HepG2 (cell line): ENCODE measurements around the gene HYLS1.

Source experiments
- ATF7 ChIP-seq, 2 experiments: fragments of 450-650 bp in 1 of 2; sonication (generic) in 1 of 2; formaldehyde crosslinking in 1 of 2; IDR thresholded peaks; 2 replicates each; pipeline versions ENCODE4 v1.4.0 to v1.6.1; 2016 to 2020; ENCODE audit warnings: antibody characterized with exemption in 1 of 2, mild to moderate bottlenecking in 1 of 2, missing genetic modification reagents in 1 of 2
- HDAC6 ChIP-seq: fragments of 200-600 bp; sonication (generic); IDR thresholded peaks from 2 replicates; pipeline ENCODE4 v1.7.0; 2017; ENCODE audit warnings: mild to moderate bottlenecking, antibody characterized with exemption, low read length, low read depth
- MEF2D ChIP-seq: sonication (generic); formaldehyde crosslinking; IDR thresholded peaks from 2 replicates; pipeline ENCODE4 v1.5.1; 2020; ENCODE audit warnings: mild to moderate bottlenecking, missing genetic modification reagents
- MYNN ChIP-seq: sonication (generic); formaldehyde crosslinking; IDR thresholded peaks from 2 replicates; pipeline ENCODE4 v1.4.0; 2020; ENCODE audit warnings: mild to moderate bottlenecking, low read depth, missing genetic modification reagents
- NFATC3 ChIP-seq: sonication (generic); formaldehyde crosslinking; IDR thresholded peaks from 2 replicates; pipeline ENCODE4 v1.5.1; 2020; ENCODE audit warnings: mild to moderate bottlenecking, missing genetic modification reagents
- ZFP36 ChIP-seq: fragments of 150-350 bp; IDR thresholded peaks from 2 replicates; pipeline ENCODE4 v1.6.1; 2018; ENCODE audit warnings: borderline replicate concordance, low read length, low read depth; ENCODE audit not compliant: partially characterized antibody
- ZNF44 ChIP-seq: sonication (generic); formaldehyde crosslinking; IDR thresholded peaks from 2 replicates; pipeline ENCODE4 v1.5.1; 2020; ENCODE audit warnings: mild to moderate bottlenecking, missing genetic modification reagents
- ZNF883 ChIP-seq: sonication (generic); formaldehyde crosslinking; IDR thresholded peaks from 2 replicates; pipeline ENCODE4 v1.5.1; 2020; ENCODE audit warnings: mild to moderate bottlenecking, missing genetic modification reagents; ENCODE audit errors: not compliant biosample characterization
- TF ChIP-seq, protein P1 (sequence below): sonication (generic); formaldehyde crosslinking; IDR thresholded peaks from 2 replicates; pipeline ENCODE4 v1.5.0; 2020; ENCODE audit warnings: missing genetic modification reagents
- TF ChIP-seq, protein P2 (sequence below): sonication (generic); formaldehyde crosslinking; IDR thresholded peaks from 2 replicates; pipeline ENCODE4 v1.5.0; 2020; ENCODE audit warnings: mild to moderate bottlenecking, missing genetic modification reagents, moderate library complexity
- TF ChIP-seq, protein P3 (sequence below): sonication (generic); formaldehyde crosslinking; IDR thresholded peaks from one replicate; pipeline ENCODE4 v1.5.1; 2020; ENCODE audit warnings: mild to moderate bottlenecking, missing genetic modification reagents; ENCODE audit errors: not compliant biosample characterization
- TF ChIP-seq, protein P4 (sequence below): sonication (generic); formaldehyde crosslinking; IDR thresholded peaks from 2 replicates; pipeline ENCODE4 v1.8.1; 2022; ENCODE audit warnings: mild to moderate bottlenecking, missing genetic modification reagents
- TF ChIP-seq, protein P5 (sequence below), 2 experiments: sonication (generic) in 1 of 2; formaldehyde crosslinking in 1 of 2; IDR thresholded peaks; 2 replicates each; pipeline versions ENCODE4 v1.5.1 to v1.6.1; 2011 to 2020; ENCODE audit warnings: borderline replicate concordance in 1 of 2, low read depth in 1 of 2, low read length in 1 of 2, mild to moderate bottlenecking in 1 of 2, missing genetic modification reagents in 1 of 2, moderate library complexity in 1 of 2
- TF ChIP-seq, protein P6 (sequence below): IDR thresholded peaks from 2 replicates; pipeline ENCODE4 v1.6.1; 2012; ENCODE audit warnings: inconsistent platforms

DNA sequence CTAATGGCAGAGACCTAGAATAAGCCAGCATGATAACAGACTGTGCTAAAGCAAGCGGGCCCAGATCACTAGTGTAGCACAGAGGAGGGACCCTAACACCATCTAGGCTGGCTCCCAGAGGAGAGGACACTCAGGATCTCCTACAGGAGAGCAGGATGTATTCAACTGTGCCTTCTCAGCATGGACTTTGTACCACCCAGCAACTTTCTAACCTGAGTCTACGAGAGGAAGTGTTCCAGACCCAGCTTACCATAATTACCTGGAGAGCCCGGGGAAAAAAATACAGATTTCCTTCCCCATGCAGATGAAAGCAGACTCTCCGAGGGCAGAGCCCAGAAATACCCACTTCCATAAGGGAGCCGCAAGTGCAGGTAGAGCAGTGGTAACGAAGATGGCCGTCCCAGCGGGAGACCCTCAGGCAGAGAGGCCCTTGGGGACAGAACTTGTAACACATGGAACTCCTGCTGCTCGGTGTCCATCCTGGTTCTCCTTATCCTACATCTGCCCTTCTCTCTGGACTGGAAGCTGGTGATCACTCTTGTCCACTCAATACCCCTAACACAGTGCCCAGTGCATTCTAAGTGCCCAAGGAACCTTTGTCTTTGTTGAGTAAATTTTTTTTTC lies 37.0 kb downstream of the HYLS1 start:
- no peak for TF ChIP-seq HDAC6
- TF ChIP-seq, protein P1, sequence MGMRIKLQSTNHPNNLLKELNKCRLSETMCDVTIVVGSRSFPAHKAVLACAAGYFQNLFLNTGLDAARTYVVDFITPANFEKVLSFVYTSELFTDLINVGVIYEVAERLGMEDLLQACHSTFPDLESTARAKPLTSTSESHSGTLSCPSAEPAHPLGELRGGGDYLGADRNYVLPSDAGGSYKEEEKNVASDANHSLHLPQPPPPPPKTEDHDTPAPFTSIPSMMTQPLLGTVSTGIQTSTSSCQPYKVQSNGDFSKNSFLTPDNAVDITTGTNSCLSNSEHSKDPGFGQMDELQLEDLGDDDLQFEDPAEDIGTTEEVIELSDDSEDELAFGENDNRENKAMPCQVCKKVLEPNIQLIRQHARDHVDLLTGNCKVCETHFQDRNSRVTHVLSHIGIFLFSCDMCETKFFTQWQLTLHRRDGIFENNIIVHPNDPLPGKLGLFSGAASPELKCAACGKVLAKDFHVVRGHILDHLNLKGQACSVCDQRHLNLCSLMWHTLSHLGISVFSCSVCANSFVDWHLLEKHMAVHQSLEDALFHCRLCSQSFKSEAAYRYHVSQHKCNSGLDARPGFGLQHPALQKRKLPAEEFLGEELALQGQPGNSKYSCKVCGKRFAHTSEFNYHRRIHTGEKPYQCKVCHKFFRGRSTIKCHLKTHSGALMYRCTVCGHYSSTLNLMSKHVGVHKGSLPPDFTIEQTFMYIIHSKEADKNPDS (CRISPR knock-in tag), result no peak
- TF ChIP-seq, protein P2, sequence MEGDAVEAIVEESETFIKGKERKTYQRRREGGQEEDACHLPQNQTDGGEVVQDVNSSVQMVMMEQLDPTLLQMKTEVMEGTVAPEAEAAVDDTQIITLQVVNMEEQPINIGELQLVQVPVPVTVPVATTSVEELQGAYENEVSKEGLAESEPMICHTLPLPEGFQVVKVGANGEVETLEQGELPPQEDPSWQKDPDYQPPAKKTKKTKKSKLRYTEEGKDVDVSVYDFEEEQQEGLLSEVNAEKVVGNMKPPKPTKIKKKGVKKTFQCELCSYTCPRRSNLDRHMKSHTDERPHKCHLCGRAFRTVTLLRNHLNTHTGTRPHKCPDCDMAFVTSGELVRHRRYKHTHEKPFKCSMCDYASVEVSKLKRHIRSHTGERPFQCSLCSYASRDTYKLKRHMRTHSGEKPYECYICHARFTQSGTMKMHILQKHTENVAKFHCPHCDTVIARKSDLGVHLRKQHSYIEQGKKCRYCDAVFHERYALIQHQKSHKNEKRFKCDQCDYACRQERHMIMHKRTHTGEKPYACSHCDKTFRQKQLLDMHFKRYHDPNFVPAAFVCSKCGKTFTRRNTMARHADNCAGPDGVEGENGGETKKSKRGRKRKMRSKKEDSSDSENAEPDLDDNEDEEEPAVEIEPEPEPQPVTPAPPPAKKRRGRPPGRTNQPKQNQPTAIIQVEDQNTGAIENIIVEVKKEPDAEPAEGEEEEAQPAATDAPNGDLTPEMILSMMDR, result no peak
- TF ChIP-seq MYNN (CRISPR knock-in tag), result no peak
- TF ChIP-seq, protein P3, sequence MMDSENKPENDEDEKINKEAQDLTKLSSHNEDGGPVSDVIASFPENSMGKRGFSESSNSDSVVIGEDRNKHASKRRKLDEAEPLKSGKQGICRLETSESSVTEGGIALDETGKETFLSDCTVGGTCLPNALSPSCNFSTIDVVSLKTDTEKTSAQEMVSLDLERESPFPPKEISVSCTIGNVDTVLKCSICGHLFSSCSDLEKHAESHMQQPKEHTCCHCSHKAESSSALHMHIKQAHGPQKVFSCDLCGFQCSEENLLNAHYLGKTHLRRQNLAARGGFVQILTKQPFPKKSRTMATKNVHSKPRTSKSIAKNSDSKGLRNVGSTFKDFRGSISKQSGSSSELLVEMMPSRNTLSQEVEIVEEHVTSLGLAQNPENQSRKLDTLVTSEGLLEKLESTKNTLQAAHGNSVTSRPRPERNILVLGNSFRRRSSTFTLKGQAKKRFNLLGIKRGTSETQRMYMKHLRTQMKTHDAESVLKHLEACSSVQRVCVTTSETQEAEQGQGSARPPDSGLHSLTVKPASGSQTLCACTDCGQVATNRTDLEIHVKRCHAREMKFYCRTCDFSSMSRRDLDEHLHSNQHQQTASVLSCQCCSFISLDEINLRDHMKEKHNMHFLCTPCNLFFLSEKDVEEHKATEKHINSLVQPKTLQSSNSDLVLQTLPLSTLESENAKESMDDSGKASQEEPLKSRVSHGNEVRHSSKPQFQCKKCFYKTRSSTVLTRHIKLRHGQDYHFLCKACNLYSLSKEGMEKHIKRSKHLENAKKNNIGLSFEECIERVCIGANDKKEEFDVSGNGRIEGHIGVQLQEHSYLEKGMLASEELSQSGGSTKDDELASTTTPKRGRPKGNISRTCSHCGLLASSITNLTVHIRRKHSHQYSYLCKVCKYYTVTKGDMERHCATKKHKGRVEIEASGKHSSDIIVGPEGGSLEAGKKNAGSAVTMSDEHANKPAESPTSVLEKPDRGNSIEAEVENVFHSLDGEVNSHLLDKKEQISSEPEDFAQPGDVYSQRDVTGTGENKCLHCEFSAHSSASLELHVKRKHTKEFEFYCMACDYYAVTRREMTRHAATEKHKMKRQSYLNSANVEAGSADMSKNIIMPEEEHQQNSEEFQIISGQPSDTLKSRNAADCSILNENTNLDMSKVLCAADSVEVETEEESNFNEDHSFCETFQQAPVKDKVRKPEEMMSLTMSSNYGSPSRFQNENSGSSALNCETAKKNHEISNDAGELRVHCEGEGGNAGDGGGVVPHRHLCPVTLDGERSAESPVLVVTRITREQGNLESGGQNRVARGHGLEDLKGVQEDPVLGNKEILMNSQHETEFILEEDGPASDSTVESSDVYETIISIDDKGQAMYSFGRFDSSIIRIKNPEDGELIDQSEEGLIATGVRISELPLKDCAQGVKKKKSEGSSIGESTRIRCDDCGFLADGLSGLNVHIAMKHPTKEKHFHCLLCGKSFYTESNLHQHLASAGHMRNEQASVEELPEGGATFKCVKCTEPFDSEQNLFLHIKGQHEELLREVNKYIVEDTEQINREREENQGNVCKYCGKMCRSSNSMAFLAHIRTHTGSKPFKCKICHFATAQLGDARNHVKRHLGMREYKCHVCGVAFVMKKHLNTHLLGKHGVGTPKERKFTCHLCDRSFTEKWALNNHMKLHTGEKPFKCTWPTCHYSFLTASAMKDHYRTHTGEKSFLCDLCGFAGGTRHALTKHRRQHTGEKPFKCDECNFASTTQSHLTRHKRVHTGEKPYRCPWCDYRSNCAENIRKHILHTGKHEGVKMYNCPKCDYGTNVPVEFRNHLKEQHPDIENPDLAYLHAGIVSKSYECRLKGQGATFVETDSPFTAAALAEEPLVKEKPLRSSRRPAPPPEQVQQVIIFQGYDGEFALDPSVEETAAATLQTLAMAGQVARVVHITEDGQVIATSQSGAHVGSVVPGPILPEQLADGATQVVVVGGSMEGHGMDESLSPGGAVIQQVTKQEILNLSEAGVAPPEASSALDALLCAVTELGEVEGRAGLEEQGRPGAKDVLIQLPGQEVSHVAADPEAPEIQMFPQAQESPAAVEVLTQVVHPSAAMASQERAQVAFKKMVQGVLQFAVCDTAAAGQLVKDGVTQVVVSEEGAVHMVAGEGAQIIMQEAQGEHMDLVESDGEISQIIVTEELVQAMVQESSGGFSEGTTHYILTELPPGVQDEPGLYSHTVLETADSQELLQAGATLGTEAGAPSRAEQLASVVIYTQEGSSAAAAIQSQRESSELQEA (CRISPR knock-in tag), result no peak
- no peak for TF ChIP-seq ZNF44
- TF ChIP-seq, protein P4, sequence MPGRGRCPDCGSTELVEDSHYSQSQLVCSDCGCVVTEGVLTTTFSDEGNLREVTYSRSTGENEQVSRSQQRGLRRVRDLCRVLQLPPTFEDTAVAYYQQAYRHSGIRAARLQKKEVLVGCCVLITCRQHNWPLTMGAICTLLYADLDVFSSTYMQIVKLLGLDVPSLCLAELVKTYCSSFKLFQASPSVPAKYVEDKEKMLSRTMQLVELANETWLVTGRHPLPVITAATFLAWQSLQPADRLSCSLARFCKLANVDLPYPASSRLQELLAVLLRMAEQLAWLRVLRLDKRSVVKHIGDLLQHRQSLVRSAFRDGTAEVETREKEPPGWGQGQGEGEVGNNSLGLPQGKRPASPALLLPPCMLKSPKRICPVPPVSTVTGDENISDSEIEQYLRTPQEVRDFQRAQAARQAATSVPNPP (CRISPR knock-in tag), result no peak
- TF ChIP-seq, protein P5, sequence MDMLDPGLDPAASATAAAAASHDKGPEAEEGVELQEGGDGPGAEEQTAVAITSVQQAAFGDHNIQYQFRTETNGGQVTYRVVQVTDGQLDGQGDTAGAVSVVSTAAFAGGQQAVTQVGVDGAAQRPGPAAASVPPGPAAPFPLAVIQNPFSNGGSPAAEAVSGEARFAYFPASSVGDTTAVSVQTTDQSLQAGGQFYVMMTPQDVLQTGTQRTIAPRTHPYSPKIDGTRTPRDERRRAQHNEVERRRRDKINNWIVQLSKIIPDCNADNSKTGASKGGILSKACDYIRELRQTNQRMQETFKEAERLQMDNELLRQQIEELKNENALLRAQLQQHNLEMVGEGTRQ (IDR thresholded peaks at IDR 0.05; ENCODE audit: low read depth, low read length), result no peak
- TF ChIP-seq, protein P5 (CRISPR knock-in tag; IDR thresholded peaks at IDR 0.05; ENCODE audit: borderline replicate concordance), result no peak
- TF ChIP-seq, protein P6, sequence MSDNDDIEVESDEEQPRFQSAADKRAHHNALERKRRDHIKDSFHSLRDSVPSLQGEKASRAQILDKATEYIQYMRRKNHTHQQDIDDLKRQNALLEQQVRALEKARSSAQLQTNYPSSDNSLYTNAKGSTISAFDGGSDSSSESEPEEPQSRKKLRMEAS, result no peak
- TF ChIP-seq NFATC3 (CRISPR knock-in tag), result no peak
- no peak for TF ChIP-seq ZNF883 (CRISPR knock-in tag)
- no peak for TF ChIP-seq MEF2D
- TF ChIP-seq ATF7 (IDR thresholded peaks at IDR 0.05), result no peak
- TF ChIP-seq ATF7 (CRISPR knock-in tag; IDR thresholded peaks at IDR 0.05), result no peak
- no peak for TF ChIP-seq ZFP36
